A673 (cell line): Measurements from ENCODE around the gene PHKA2. TPM values are rescaled to one million over a fixed set of nuclear protein-coding genes. Genes with fewer than 3 reads are reported as not detected.

Experiments used
- BruUV-seq: library from RNA; stranded (reverse); fragments of 400-500 nt; replicated peaks from 2 replicates; lab custom pipeline; 2021; lab: Mats Ljungman, UMichigan
- CTCF ChIA-PET: fragments of 300-600 bp; sonication (Branson Sonifier 250); formaldehyde crosslinking; loops from one replicate; lab custom pipeline; 2022; ENCODE audit warnings: antibody characterized with exemption; lab: Charles Lee
- POLR2A ChIA-PET: fragments of 300-600 bp; sonication (Branson Sonifier 250); formaldehyde crosslinking; loops from one replicate; lab custom pipeline; 2022; ENCODE audit warnings: antibody characterized with exemption; ENCODE audit not compliant: low non-redundant PET; lab: Charles Lee
- DNase-seq: peaks from one replicate; pipeline ENCODE4 v3.0.0-alpha.2; 2015; ENCODE audit warnings: low spot score
- H3K27ac ChIP-seq: fragments of 200-600 bp; sonication (generic); 2 replicates; pipeline ENCODE4 v1.5.1; 2016; ENCODE audit warnings: mixed run types, low read depth, mild to moderate bottlenecking, mixed read lengths, antibody characterized with exemption, low read length; ENCODE audit not compliant: poor library complexity, severe bottlenecking
- H3K27me3 ChIP-seq: fragments of 200-600 bp; sonication (generic); replicated peaks from 2 replicates; pipeline ENCODE4 v1.6.1; 2017; ENCODE audit warnings: mixed run types, low read depth, mild to moderate bottlenecking, mixed read lengths, antibody characterized with exemption, low read length; ENCODE audit not compliant: insufficient read depth, poor library complexity
- H3K36me3 ChIP-seq: fragments of 200-600 bp; sonication (generic); 2 replicates; pipeline ENCODE4 v1.6.1; 2016; ENCODE audit warnings: mixed run types, mild to moderate bottlenecking, mixed read lengths, antibody characterized with exemption, low read length; ENCODE audit not compliant: insufficient read depth, poor library complexity, severe bottlenecking
- H3K4me1 ChIP-seq: fragments of 200-600 bp; sonication (generic); 2 replicates; pipeline ENCODE4 v1.6.1; 2017; ENCODE audit warnings: mixed run types, mild to moderate bottlenecking, mixed read lengths, antibody characterized with exemption, low read length; ENCODE audit not compliant: insufficient read depth, poor library complexity, severe bottlenecking
- H3K4me3 ChIP-seq: fragments of 200-600 bp; sonication (generic); 2 replicates; pipeline ENCODE4 v1.5.1; 2016; ENCODE audit warnings: low read depth, mixed run types, mild to moderate bottlenecking, mixed read lengths, low read length; ENCODE audit not compliant: poor library complexity, severe bottlenecking
- H3K9me3 ChIP-seq: fragments of 200-600 bp; sonication (generic); 2 replicates; pipeline ENCODE4 v1.6.1; 2016; ENCODE audit warnings: mixed run types, low read depth, mild to moderate bottlenecking, mixed read lengths, antibody characterized with exemption, low read length; ENCODE audit not compliant: poor library complexity, severe bottlenecking
- EZH2 ChIP-seq: fragments of 200-600 bp; sonication (generic); IDR thresholded peaks from 2 replicates; pipeline ENCODE4 v1.6.1; 2017; ENCODE audit warnings: borderline replicate concordance, low read depth, mild to moderate bottlenecking, mixed read lengths, antibody characterized with exemption, low read length; ENCODE audit not compliant: poor library complexity, severe bottlenecking
- intact Hi-C: fragments of 100-400 bp; cut with micrococcal nuclease; formaldehyde crosslinking; loops from one replicate; pipeline ENCODE4 v1.10.0; 2022; ENCODE audit not compliant: unreplicated experiment
- total RNA-seq: library from RNA; stranded (reverse); gene quantifications from 2 replicates; pipeline ENCODE4 v1.2.3, GENCODE V29; 2021
- TF ChIP-seq, protein P1 (sequence below): fragments of 300-800, 200-600 bp; sonication (generic); conservative IDR thresholded peaks from 2 replicates; pipeline ENCODE4 v1.5.1; 2017; ENCODE audit warnings: low read depth, mild to moderate bottlenecking, antibody characterized with exemption, low read length, moderate library complexity, mixed read lengths

The PHKA2 gene
- total RNA-seq, 1 experiment from 2014 or later = 31.4 TPM

DNA sequence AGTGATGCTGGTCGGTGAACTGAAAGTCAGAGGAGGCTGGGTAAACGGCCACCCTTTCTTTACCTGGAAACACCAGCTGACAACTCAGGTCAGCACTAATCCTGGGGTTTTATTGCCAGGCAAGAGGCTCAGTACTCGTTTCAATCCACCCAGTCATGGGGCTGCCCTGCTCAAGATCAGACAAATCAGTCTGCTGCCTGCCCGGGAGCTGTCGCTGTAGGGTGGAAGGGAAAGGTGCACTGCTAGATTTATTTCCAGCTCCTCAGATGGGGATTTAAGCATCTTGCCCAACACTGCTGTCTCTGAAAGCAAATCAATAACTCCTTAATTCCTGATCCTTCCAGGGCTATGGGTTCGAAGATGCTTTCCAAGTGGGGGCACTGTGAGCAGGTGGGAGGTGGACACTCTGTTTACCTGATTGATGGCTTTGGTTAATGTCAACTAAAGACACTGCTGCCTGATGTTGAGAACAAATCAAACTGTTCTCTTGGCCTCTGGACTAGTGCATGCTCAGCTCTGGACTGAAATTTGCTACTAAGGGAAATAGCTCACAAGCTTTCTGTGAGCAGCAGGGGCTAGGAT, 59.3 kb downstream of the PHKA2 start:
- H3K4me3 ChIP-seq = no peak overlapping the region
- POLR2A ChIA-PET = no interaction called here
- TF ChIP-seq, protein P1, sequence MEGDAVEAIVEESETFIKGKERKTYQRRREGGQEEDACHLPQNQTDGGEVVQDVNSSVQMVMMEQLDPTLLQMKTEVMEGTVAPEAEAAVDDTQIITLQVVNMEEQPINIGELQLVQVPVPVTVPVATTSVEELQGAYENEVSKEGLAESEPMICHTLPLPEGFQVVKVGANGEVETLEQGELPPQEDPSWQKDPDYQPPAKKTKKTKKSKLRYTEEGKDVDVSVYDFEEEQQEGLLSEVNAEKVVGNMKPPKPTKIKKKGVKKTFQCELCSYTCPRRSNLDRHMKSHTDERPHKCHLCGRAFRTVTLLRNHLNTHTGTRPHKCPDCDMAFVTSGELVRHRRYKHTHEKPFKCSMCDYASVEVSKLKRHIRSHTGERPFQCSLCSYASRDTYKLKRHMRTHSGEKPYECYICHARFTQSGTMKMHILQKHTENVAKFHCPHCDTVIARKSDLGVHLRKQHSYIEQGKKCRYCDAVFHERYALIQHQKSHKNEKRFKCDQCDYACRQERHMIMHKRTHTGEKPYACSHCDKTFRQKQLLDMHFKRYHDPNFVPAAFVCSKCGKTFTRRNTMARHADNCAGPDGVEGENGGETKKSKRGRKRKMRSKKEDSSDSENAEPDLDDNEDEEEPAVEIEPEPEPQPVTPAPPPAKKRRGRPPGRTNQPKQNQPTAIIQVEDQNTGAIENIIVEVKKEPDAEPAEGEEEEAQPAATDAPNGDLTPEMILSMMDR = no peak
- TF ChIP-seq EZH2 = no peak
- CTCF ChIA-PET = no interaction called here
- no peaks in the 10 kb centered on the region for H3K9me3 ChIP-seq
- no peaks in the 10 kb centered on the region for H3K4me1 ChIP-seq
- intact Hi-C loops = no loop called here
- peaks cover 12% of the 10 kb centered on the region for H3K36me3 ChIP-seq
- BruUV-seq = no TSS peak
- DNase-seq = no peak
- no peak overlapping the region for H3K27ac ChIP-seq
- H3K27me3 ChIP-seq = no peaks in the 10 kb centered on the region

GRCh38 chrX:18920566-18920965, 63.3 kb downstream of the PHKA2 start:
- POLR2A ChIA-PET = no interaction called here
- no peak for DNase-seq
- Histone ChIP-seq H3K4me3 (no peak overlapping the region), H3K27ac (no peak overlapping the region), H3K36me3 (peaks cover 37% of the 10 kb centered on the region), H3K27me3 (no peaks in the 10 kb centered on the region), H3K9me3 (no peaks in the 10 kb centered on the region), H3K4me1 (no peaks in the 10 kb centered on the region)
- no peak for TF ChIP-seq EZH2
- TF ChIP-seq, protein P1 = no peak
- BruUV-seq = no TSS peak
- CTCF ChIA-PET = no interaction called here
- intact Hi-C loops = no loop called here

DNA sequence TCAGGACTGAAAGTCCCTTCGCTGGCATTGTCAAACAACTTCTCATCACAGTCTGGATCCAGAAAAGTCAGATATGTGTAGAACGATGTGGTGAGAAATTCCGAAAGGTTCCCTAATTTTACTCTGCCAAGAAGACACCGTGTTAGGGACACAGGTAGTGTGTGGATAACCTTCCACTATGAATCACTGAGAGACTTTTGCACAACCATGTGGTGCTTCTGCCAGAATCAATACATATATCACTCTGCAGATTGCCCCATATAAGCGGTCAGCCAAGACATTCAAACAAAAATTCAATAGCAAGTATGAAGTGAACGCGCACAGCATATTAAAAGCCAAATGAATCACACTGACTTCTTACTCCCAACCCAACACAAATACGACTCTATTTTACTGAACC, 63.8 kb downstream of the PHKA2 start:
- Histone ChIP-seq H3K36me3 (peaks cover 36% of the 10 kb centered on the region), H3K27ac (no peak overlapping the region), H3K4me3 (no peak overlapping the region), H3K9me3 (no peaks in the 10 kb centered on the region), H3K4me1 (no peaks in the 10 kb centered on the region), H3K27me3 (no peaks in the 10 kb centered on the region)
- intact Hi-C loops = no loop called here
- BruUV-seq = no TSS peak
- POLR2A ChIA-PET = no interaction called here
- TF ChIP-seq, protein P1 = no peak
- TF ChIP-seq EZH2 = no peak
- CTCF ChIA-PET = no interaction called here
- DNase-seq = no peak
